MCF 10A (cell line): Measurements from ENCODE around the gene SIM1. TPM values are rescaled to one million over a fixed set of nuclear protein-coding genes. Genes with fewer than 3 reads are reported as not detected.

ENCODE experiments used
- BruUV-seq: library from RNA; stranded (reverse); fragments of 400-500 nt; replicated peaks from 2 replicates; lab custom pipeline; 2021; lab: Mats Ljungman, UMichigan
- CTCF ChIA-PET: fragments of 300-600 bp; sonication (Branson Sonifier 250); formaldehyde crosslinking; extraction: SDS; loops from one replicate; lab custom pipeline; 2021; ENCODE audit warnings: antibody characterized with exemption, inconsistent platforms; lab: Yijun Ruan, JAX
- POLR2A ChIA-PET: fragments of 300-600, 350-650 bp; sonication (Branson Sonifier 250); formaldehyde crosslinking; extraction: SDS; loops from one replicate; lab custom pipeline; 2020; ENCODE audit warnings: antibody characterized with exemption, inconsistent platforms; lab: Yijun Ruan, JAX
- DNase-seq: peaks from one replicate; pipeline ENCODE4 v3.0.0-alpha.2; 2018; ENCODE audit not compliant: unreplicated experiment
- H3K27ac Mint-ChIP-seq: one replicate; pipeline ENCODE4 v1.8.0; 2022; ENCODE audit warnings: mild to moderate bottlenecking, low read depth, mixed read lengths; ENCODE audit not compliant: unreplicated experiment
- H3K27me3 Mint-ChIP-seq: one replicate; pipeline ENCODE4 v1.8.0; 2022; ENCODE audit warnings: mixed read lengths; ENCODE audit not compliant: insufficient read depth, unreplicated experiment
- H3K36me3 Mint-ChIP-seq: one replicate; pipeline ENCODE4 v1.8.0; 2022; ENCODE audit warnings: mild to moderate bottlenecking, moderate library complexity, mixed read lengths; ENCODE audit not compliant: insufficient read depth, unreplicated experiment
- H3K4me1 Mint-ChIP-seq: one replicate; pipeline ENCODE4 v1.8.0; 2022; ENCODE audit warnings: mixed read lengths; ENCODE audit not compliant: insufficient read depth, unreplicated experiment
- H3K4me3 Mint-ChIP-seq: one replicate; pipeline ENCODE4 v1.8.0; 2022; ENCODE audit warnings: mild to moderate bottlenecking, moderate library complexity, mixed read lengths; ENCODE audit not compliant: unreplicated experiment
- H3K9me3 Mint-ChIP-seq: one replicate; pipeline ENCODE4 v1.8.0; 2022; ENCODE audit warnings: mixed read lengths; ENCODE audit not compliant: unreplicated experiment
- CTCF ChIP-seq: fragments of 200-600 bp; IDR thresholded peaks from one replicate; pipeline ENCODE4 v1.8.0; 2022; ENCODE audit warnings: antibody characterized with exemption, mild to moderate bottlenecking; ENCODE audit not compliant: unreplicated experiment
- intact Hi-C: fragments of 100-400 bp; cut with micrococcal nuclease; formaldehyde crosslinking; loops from 2 replicates; pipeline ENCODE4 v1.14.1; 2022
- total RNA-seq: library from RNA; stranded (reverse); gene quantifications from 2 replicates; pipeline ENCODE4 v1.2.3, GENCODE V29; 2022

The SIM1 gene
- total RNA-seq, 1 experiment from 2014 or later = not detected

GRCh38 chr6:100460650-100461204 lies 4.0 kb downstream of the SIM1 start:
- Mint-ChIP-seq H3K27me3 (no peaks in the 10 kb centered on the region), H3K4me1 (no peaks in the 10 kb centered on the region), H3K36me3 (no peaks in the 10 kb centered on the region), H3K9me3 (no peaks in the 10 kb centered on the region), H3K27ac (no peak overlapping the region), H3K4me3 (peak overlapping the region; percentile 65)
- intact Hi-C loops = no loop called here
- peak; percentile 26 for DNase-seq
- BruUV-seq = no TSS peak
- ChIA-PET CTCF (interaction anchor here (0.7 to 2.6 kb wide), 18 partner anchors 9 to 383 kb away, joined by 3 to 7 read pairs (median 4); no protein-coding TSS in a partner anchor), POLR2A (interaction anchor here (1.0 to 1.4 kb wide), 2 partner anchors 9 to 203 kb away, joined by 3 to 5 read pairs; no protein-coding TSS in a partner anchor)
- peak; percentile 27 for TF ChIP-seq CTCF

GRCh38 chr6:100459592-100460184 lies 5.0 kb downstream of the SIM1 start:
- ChIA-PET POLR2A (interaction anchor here (1.4 kb wide), 1 partner anchor 8 kb away, joined by 5 read pairs; no protein-coding TSS in a partner anchor), CTCF (interaction anchor here (0.5 to 2.1 kb wide), 8 partner anchors 8 to 530 kb away, joined by 3 to 7 read pairs (median 4); no protein-coding TSS in a partner anchor)
- H3K9me3 Mint-ChIP-seq = no peaks in the 10 kb centered on the region
- TF ChIP-seq CTCF = no peak
- no peak overlapping the region for H3K27ac Mint-ChIP-seq
- no peaks in the 10 kb centered on the region for H3K27me3 Mint-ChIP-seq
- no peak for DNase-seq
- no peak overlapping the region for H3K4me3 Mint-ChIP-seq
- intact Hi-C loops = no loop called here
- no peaks in the 10 kb centered on the region for H3K4me1 Mint-ChIP-seq
- H3K36me3 Mint-ChIP-seq = no peaks in the 10 kb centered on the region
- BruUV-seq = no TSS peak

- Mint-ChIP-seq H3K4me3 (no peak overlapping the region), H3K9me3 (no peaks in the 10 kb centered on the region), H3K36me3 (no peaks in the 10 kb centered on the region), H3K27me3 (no peaks in the 10 kb centered on the region), H3K27ac (no peak overlapping the region), H3K4me1 (no peaks in the 10 kb centered on the region)
- TF ChIP-seq CTCF = no peak
- no peak for DNase-seq
- no TSS peak for BruUV-seq
- ChIA-PET POLR2A (no interaction called here), CTCF (interaction anchor here (2.0 to 2.1 kb wide), 2 partner anchors 8 to 283 kb away, joined by 6 to 7 read pairs; no protein-coding TSS in a partner anchor)
- intact Hi-C loops = no loop called here
Measured at GRCh38 chr6:100458841-100459591, 5.7 kb downstream of the SIM1 start.
